AG04449 (cell line): ENCODE results near the gene CFAP46.
A peak's percentile ranks its signal among the peaks of the same experiment; 100 is the strongest.
"Not testable (repeated sequence)": the region's sequence is repeated elsewhere in the genome, so short reads cannot be mapped to it uniquely, and the experiment has no call there.

ENCODE experiments used
- CTCF ChIA-PET: fragments of 350-600 bp; formaldehyde crosslinking; extraction: SDS; loops from one replicate; lab custom pipeline; 2021; ENCODE audit warnings: antibody characterized with exemption; lab: Yijun Ruan, JAX
- POLR2A ChIA-PET: fragments of 400-600, 350-600 bp; formaldehyde crosslinking; extraction: SDS; loops from one replicate; lab custom pipeline; 2020; ENCODE audit warnings: antibody characterized with exemption, inconsistent platforms; lab: Yijun Ruan, JAX
- DNase-seq: peaks from one replicate; pipeline ENCODE4 v3.0.0-alpha.2; 2010; ENCODE audit warnings: low read depth, low spot score
- H3K4me3 ChIP-seq: 2 replicates; pipeline ENCODE4 v1.5.1; 2011; ENCODE audit warnings: low read depth, mild to moderate bottlenecking, control low read depth, low read length
- TF ChIP-seq, protein P1 (sequence below): IDR thresholded peaks from one replicate; pipeline ENCODE4 v1.5.1; 2011; ENCODE audit warnings: mild to moderate bottlenecking, moderate library complexity, low read length, control low read depth, inconsistent platforms; ENCODE audit not compliant: insufficient read depth; ENCODE audit errors: missing control alignments

The CFAP46 gene

DNA sequence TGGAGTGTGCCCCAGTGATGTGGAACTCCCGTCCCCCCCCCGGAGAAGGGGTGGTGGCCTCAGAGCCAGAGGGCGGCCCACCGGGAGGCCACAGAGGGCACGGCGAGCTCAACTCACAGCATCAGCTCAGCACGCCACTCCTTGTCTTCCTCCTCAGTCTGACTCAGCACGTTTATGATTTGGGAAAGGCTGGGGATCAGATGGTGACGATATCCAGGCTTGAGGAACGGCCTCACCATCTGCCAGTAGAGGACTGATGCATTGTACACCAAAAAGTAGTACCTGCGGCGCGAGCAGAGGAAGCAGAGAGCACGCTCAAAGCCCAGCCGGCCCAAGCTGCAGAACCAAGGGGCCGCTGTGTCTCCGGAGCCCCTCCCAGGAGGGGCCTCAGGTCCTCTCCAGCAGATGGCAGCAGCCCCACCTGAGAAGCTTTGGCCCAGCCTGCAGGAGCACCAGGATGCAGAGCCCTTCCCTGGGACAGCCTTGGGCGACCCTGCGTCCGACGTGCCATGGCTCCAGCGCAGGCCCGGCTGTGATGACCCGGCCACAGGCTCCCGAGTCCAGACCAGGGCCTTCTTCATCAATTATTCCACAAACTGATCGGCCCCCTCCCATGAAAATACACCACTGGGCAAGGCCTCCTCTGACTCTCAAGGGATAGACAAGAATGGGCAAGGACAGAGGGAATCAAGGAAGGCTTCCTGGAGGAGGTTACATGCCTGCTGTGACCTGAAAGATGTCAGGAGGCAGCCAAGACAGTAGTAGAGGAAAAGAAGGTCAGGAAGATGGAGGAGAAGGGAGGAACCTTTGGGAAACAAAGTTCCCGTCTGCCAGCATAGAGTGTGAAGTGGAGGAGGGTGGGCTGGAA is 3.7 kb downstream of the CFAP46 start:
- ChIA-PET POLR2A (no interaction called here), CTCF (interaction anchor here (1.2 to 2.7 kb wide), 5 partner anchors 35 to 391 kb away, joined by 3 to 13 read pairs (median 6); no protein-coding TSS in a partner anchor)
- TF ChIP-seq, protein P1, sequence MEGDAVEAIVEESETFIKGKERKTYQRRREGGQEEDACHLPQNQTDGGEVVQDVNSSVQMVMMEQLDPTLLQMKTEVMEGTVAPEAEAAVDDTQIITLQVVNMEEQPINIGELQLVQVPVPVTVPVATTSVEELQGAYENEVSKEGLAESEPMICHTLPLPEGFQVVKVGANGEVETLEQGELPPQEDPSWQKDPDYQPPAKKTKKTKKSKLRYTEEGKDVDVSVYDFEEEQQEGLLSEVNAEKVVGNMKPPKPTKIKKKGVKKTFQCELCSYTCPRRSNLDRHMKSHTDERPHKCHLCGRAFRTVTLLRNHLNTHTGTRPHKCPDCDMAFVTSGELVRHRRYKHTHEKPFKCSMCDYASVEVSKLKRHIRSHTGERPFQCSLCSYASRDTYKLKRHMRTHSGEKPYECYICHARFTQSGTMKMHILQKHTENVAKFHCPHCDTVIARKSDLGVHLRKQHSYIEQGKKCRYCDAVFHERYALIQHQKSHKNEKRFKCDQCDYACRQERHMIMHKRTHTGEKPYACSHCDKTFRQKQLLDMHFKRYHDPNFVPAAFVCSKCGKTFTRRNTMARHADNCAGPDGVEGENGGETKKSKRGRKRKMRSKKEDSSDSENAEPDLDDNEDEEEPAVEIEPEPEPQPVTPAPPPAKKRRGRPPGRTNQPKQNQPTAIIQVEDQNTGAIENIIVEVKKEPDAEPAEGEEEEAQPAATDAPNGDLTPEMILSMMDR = peak; percentile 49
- no peak for DNase-seq
- H3K4me3 ChIP-seq = no peak overlapping the region

DNA sequence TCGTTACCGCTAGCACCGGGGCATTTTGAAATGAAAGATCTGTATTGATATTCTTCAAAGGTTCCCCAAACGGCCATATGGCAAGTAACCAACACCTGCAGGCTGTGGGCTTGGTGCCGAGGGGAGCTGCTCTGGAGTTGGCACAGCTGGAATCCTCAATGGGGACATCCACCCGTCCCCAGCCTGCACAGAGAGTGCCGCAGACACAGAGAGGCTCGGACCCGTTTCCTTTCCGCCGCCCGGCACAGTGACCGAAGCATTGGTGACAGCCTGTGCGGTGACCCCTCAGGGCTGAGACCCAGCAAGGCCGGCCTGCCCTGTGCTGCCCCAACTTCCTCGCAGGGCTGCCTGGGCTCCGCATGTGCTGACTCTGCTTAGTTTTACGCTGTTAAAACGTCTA is 4.5 kb downstream of the CFAP46 start:
- DNase-seq = no peak
- TF ChIP-seq, protein P1 = no peak
- ChIA-PET POLR2A (no interaction called here), CTCF (interaction anchor here (1.2 to 2.7 kb wide), 5 partner anchors 34 to 392 kb away, joined by 3 to 13 read pairs (median 6); no protein-coding TSS in a partner anchor)
- H3K4me3 ChIP-seq = no peak overlapping the region

DNA sequence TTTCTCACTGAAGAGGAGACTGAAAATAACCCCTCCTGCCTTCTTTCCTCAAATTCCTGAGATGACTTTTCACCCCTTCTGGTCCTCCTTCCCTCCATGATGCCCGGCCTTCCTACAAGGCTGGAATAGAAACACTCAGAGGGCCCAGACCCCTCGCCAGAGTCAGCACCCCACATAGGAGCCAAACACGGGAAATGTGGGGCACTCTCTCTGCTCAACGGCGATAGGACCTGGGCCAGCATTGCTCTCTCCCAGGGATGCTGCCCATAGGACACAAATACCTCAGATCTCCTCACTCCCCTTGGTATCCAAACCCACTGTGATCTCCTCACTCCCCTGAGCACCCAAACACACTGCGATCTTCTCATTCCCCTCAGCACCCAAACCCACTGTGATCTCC is 7.4 kb downstream of the CFAP46 start:
- POLR2A ChIA-PET = no interaction called here
- TF ChIP-seq, protein P1 = no peak
- DNase-seq = no peak
- H3K4me3 ChIP-seq = no peak overlapping the region
- CTCF ChIA-PET = no interaction called here

DNA sequence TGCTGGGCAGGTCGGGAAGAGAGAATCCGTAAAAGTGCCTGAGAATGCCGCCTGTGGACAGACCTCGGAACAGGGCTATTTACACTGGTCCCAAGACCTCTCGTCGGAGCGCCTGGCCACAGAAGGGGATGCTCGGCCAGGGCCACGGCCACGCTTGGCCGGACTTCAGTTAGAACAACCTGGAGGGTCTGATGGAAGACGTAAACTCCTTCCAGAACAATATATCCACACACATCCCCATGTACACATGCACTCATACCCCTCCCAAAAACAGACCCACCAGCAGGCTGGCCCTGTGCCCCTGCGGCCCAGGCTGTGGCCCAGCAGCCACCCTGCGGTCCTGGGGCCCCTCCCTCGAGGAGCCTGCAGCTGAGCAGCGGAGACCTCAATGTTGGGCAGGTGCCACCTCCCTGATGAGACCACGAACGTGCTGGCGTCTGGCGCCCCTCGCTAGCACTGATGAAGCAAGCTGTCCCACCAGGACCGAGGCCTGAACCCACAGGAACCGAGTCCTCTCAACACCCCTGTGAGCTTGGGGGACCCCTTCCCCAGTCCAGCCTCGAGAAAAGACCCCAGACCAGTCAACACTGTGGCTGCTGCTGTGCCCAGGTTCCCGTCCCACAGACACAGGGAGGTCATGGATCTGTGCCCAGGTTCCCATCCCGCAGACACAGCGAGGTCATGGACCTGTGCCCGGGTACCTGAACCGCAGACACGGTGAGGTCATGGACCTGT is 8.9 kb downstream of the CFAP46 start:
- ChIA-PET POLR2A (no interaction called here), CTCF (no interaction called here)
- TF ChIP-seq, protein P1 = no peak
- no peak for DNase-seq
- H3K4me3 ChIP-seq = no peak overlapping the region

DNA sequence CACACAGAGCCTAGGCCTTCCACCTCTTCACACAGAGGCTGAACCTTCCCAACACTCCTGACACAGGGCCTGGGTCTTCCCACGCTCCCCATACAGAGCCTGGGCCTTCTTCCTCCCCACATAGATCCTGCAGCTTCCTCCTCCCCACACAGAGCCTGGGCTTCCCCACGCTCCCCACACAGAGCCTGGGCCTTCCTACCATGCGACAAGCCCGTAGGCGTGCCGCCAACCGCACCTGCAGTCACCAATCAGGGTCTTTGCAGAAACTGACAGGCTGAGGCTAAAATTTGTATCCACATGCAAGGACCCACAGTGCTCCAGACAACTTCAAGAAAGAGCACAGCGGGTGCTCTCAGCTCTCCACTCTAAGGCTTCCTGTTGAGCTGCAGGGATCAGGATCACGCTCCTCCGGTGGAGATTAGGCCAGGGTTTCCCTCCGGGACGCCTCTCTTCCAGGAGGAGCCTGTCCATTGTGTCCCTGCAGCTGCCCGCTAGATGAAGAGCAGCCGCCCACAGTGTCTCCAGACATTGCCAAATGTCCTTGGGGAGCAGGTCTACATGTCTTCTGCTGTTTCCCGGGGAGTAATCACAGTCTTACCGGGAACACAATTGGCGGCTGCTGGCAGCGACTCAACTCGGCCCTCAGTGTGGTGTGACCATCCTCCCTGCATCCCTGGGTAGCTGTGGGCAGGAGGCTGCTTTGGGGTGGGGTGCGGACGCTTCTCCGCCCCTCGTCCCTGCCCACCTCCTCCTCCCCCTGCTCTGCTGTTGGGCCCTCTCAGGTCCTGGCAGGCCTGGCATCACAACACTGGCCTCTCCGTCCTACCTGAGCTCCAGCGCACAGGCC is 9.7 kb downstream of the CFAP46 start:
- ChIA-PET CTCF (no interaction called here), POLR2A (no interaction called here)
- no peak for DNase-seq

DNA sequence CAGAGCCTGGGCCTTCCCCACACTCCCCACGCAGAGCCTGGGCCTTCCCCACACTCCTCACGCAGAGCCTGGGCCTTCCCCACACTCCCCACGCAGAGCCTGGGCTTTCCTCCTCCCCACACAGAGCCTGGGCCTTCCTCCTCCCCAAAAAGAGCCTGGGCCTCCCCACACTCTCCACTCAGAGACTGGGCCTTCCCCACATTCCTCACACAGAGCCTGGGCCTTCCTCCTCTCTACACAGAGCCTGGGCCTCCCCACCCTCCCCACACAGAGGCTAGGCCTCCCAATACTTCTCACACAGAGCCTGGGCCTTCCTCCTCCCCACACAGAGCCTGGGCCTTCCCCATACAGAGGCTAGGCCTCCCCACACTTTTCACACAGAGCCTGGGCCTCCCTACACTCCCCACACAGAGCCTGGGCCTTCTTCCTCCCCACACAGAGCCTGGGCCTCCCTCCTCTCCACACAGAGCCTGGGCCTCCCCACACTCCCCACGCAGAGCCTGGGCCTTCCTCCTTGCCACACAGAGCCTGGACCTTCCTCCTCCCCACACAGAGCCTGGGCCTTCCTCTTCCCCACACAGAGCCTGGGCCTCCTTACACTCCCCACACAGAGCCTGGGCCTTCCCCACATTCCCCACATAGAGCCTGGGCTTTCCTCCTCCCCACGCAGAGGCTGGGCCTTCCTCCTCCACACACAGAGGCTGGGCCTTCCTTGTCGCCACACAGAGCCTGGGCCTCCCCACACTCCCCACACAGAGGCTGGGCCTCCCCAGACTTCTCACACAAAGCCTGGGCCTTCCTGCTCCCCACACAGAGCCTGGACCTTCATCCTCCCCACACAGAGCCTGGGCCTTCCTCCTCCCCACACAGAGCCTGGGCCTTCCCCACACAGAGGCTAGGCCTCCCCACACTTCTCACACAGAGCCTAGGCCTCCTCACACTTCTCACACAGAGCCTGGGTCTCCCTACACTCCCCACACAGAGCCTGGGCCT is 10.8 kb downstream of the CFAP46 start:
- CTCF ChIA-PET, H3K4me3 ChIP-seq, DNase-seq, POLR2A ChIA-PET: not testable (repeated sequence)

More for the DNA sequence above, 9.7 kb downstream of the CFAP46 start:
- H3K4me3 ChIP-seq = no peak overlapping the region
- TF ChIP-seq, protein P1 = no peak

DNA sequence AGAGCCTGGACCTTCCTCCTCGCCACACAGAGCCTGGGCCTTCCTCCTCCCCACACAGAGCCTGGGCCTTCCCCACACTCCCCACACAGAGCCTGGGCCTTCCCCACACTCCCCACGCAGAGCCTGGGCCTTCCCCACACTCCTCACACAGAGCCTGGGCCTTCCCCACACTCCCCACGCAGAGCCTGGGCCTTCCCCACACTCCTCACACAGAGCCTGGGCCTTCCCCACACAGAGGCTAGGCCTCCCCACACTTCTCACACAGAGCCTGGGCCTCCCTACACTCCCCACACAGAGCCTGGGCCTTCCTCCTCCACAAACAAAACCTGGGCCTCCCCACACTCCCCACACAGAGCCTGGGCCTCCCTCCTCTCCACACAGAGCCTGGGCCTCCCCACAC is 11.7 kb downstream of the CFAP46 start:
- POLR2A ChIA-PET, DNase-seq, CTCF ChIA-PET, H3K4me3 ChIP-seq: not testable (repeated sequence)
